B cell (primary cell): ENCODE measurements around the gene RPL14.

Source experiments
- EZH2 ChIP-seq: IDR thresholded peaks from 2 replicates; pipeline ENCODE4 v1.6.1; 2012; ENCODE audit warnings: borderline replicate concordance, low read depth, mild to moderate bottlenecking, moderate library complexity, low read length; ENCODE audit not compliant: insufficient read depth, poor library complexity, severe bottlenecking
- TF ChIP-seq, protein P1 (sequence below): fragments of 200-600 bp; IDR thresholded peaks from one replicate; pipeline ENCODE4 v1.8.0; 2022; ENCODE audit warnings: antibody characterized with exemption, mild to moderate bottlenecking

DNA sequence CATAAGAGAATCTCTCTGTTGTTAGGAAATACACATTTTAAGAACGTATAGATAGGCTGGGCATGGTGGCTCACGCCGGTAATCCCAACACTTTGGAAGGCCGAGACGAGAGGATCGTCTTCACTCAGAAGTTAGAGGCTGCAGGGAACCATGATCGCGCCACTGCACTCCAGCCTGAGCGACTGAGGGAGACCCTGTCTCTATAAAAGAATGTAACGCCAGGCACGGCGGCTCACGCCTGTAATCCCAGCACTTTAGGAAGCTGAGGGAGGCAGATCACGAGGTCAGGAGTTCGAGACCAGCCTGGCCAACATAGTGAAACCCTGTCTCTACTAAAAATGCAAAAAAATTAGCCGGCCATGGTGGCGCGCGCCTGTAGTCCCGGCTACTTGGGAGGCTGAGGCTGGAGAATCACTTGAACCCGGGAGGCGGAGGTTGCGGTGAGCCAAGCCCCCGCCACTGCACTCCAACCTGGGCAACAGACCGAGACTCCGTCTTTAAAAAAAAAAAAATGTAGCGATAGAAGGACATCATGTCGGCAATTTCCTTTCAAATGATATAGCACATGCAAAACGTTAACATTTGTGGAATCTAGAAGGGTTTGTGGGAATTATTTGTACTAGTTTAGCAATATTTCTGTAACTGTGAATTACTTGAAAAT is 730 bp upstream of the RPL14 start:
- TF ChIP-seq, protein P1, sequence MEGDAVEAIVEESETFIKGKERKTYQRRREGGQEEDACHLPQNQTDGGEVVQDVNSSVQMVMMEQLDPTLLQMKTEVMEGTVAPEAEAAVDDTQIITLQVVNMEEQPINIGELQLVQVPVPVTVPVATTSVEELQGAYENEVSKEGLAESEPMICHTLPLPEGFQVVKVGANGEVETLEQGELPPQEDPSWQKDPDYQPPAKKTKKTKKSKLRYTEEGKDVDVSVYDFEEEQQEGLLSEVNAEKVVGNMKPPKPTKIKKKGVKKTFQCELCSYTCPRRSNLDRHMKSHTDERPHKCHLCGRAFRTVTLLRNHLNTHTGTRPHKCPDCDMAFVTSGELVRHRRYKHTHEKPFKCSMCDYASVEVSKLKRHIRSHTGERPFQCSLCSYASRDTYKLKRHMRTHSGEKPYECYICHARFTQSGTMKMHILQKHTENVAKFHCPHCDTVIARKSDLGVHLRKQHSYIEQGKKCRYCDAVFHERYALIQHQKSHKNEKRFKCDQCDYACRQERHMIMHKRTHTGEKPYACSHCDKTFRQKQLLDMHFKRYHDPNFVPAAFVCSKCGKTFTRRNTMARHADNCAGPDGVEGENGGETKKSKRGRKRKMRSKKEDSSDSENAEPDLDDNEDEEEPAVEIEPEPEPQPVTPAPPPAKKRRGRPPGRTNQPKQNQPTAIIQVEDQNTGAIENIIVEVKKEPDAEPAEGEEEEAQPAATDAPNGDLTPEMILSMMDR = no peak
- no peak for TF ChIP-seq EZH2
